Smooth muscle cell (in vitro differentiated cells): ENCODE results near the gene REV3L. TPM values are rescaled to one million over a fixed set of nuclear protein-coding genes. Genes with fewer than 3 reads are reported as not detected.

Source experiments
- DNase-seq: peaks from one replicate; lab custom pipeline; 2025; ENCODE audit not compliant: unreplicated experiment; lab: John Stamatoyannopoulos, UW
- H2AFZ ChIP-seq: fragments of 200-600 bp; sonication (generic); 2 replicates; pipeline ENCODE4 v1.6.0; 2016; ENCODE audit warnings: antibody characterized with exemption, low read depth, mild to moderate bottlenecking
- H3F3A ChIP-seq: fragments of 200-600 bp; sonication (generic); 2 replicates; pipeline ENCODE4 v1.6.0; 2017; ENCODE audit warnings: antibody characterized with exemption, low read depth
- H3K27ac ChIP-seq: fragments of 200-600 bp; sonication (generic); 2 replicates; pipeline ENCODE4 v1.5.1; 2016; ENCODE audit warnings: low read depth, mild to moderate bottlenecking
- H3K27me3 ChIP-seq: fragments of 200-600 bp; sonication (generic); 2 replicates; pipeline ENCODE4 v1.6.1; 2016; ENCODE audit warnings: low read depth, mild to moderate bottlenecking
- H3K36me3 ChIP-seq: fragments of 200-600 bp; sonication (generic); 2 replicates; pipeline ENCODE4 v1.5.1; 2016; ENCODE audit warnings: low read depth
- H3K4me1 ChIP-seq: fragments of 200-600 bp; sonication (generic); 2 replicates; pipeline ENCODE4 v1.5.1; 2016; ENCODE audit warnings: low read depth
- H3K4me2 ChIP-seq: fragments of 200-600 bp; sonication (generic); 2 replicates; pipeline ENCODE4 v1.6.0; 2016; ENCODE audit warnings: mild to moderate bottlenecking
- H3K4me3 ChIP-seq: fragments of 200-600 bp; sonication (generic); 2 replicates; pipeline ENCODE4 v1.5.1; 2016; ENCODE audit warnings: mild to moderate bottlenecking
- H3K79me2 ChIP-seq: fragments of 200-600 bp; sonication (generic); 2 replicates; pipeline ENCODE4 v1.6.0; 2016; ENCODE audit warnings: low read depth, mild to moderate bottlenecking
- H3K9ac ChIP-seq: fragments of 200-600 bp; sonication (generic); 2 replicates; pipeline ENCODE4 v1.6.0; 2016; ENCODE audit warnings: low read depth
- H3K9me3 ChIP-seq: fragments of 200-600 bp; sonication (generic); replicated peaks from 2 replicates; pipeline ENCODE4 v1.5.1; 2016; ENCODE audit warnings: low read depth
- H4K20me1 ChIP-seq: fragments of 200-600 bp; sonication (generic); 2 replicates; pipeline ENCODE4 v1.6.0; 2016; ENCODE audit warnings: low read depth
- CTCF ChIP-seq: fragments of 200-600 bp; sonication (generic); IDR thresholded peaks from 2 replicates; pipeline ENCODE4 v1.5.1; 2017; ENCODE audit warnings: borderline replicate concordance, mild to moderate bottlenecking, antibody characterized with exemption; ENCODE audit not compliant: insufficient read depth, poor library complexity, severe bottlenecking
- WGBS: methylation state at CpG from one replicate; pipeline ENCODE4 v1.1.7; 2016; ENCODE audit warnings: low lambda C conversion rate; 5-methylcytosine and 5-hydroxymethylcytosine counted together
- polyA plus RNA-seq: library from polyadenylated mRNA; unstranded; fragments of >200 nt; fragmentation: Nextera tagmentation; extraction: Ambion mirVana; gene quantifications from 2 replicates; pipeline ENCODE4 v1.2.1, GENCODE V29; 2016
- total RNA-seq: library from RNA; depleted of rRNA; stranded (reverse); fragments of >200 nt; gene quantifications from 2 replicates; pipeline ENCODE4 v1.2.3, GENCODE V29; 2014

The REV3L gene
- total and polyA plus RNA-seq, 2 experiments from 2014 or later: 6.9 to 19.8 TPM

DNA sequence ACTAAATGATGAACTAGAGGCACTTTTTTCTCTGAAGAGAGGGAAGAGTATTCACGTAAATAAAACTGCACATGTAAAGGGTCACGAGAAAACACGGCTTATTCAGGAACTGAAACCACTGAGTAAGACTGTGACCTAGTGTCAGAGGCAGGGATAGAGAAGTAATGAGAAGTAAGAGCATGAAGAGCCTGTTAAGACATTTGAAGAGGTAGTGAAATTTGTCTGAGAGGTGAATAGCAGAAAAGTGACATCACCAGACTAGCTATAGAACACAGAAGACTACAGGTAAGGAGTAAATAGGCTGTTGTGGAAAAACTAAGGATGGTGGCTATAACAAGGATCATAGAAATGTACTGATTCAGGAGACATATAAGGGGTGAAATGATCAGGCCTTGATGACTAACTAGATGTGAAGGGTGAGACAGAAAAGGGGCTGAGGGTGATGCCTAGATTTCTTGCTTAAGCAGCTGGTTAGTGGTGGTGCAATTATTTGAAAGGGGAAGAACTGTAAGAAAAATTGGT, 76.8 kb downstream of the REV3L start:
- 93% methylated on average over 3 of the region's 3 CpGs for WGBS
- Histone ChIP-seq H3K36me3 (peaks cover 7% of the 10 kb centered on the region), H4K20me1 (no peaks in the 10 kb centered on the region), H3K79me2 (no peaks in the 10 kb centered on the region), H3K27ac (no peak overlapping the region), H3K9me3 (no peaks in the 10 kb centered on the region), H3K4me1 (no peaks in the 10 kb centered on the region), H3K4me3 (no peak overlapping the region), H3K9ac (no peak overlapping the region), H3F3A (no peaks in the 10 kb centered on the region), H2AFZ (no peak overlapping the region), H3K4me2 (no peak overlapping the region), H3K27me3 (no peaks in the 10 kb centered on the region)
- no peak for DNase-seq
- TF ChIP-seq CTCF: no peak

- DNase-seq: no peak
- Histone ChIP-seq H3K9me3 (no peaks in the 10 kb centered on the region), H3K4me1 (no peaks in the 10 kb centered on the region), H3K9ac (no peak overlapping the region), H3K36me3 (peaks cover 7% of the 10 kb centered on the region), H3K4me3 (no peak overlapping the region), H4K20me1 (no peaks in the 10 kb centered on the region), H2AFZ (no peak overlapping the region), H3F3A (no peaks in the 10 kb centered on the region), H3K4me2 (no peak overlapping the region), H3K79me2 (no peaks in the 10 kb centered on the region), H3K27ac (no peak overlapping the region), H3K27me3 (no peaks in the 10 kb centered on the region)
- 96% methylated on average over 3 of the region's 3 CpGs for WGBS
- no peak for TF ChIP-seq CTCF
Observed at GRCh38 chr6:111403388-111403787, 79.6 kb downstream of the REV3L start.

GRCh38 chr6:111399626-111400025, 83.4 kb downstream of the REV3L start:
- H3K9ac ChIP-seq: no peak overlapping the region
- no peak overlapping the region for H3K4me2 ChIP-seq
- no peak overlapping the region for H2AFZ ChIP-seq
- no peaks in the 10 kb centered on the region for H3F3A ChIP-seq
- H3K79me2 ChIP-seq: no peaks in the 10 kb centered on the region
- 91% methylated on average over 3 of the region's 3 CpGs for WGBS
- no peak for TF ChIP-seq CTCF
- H3K36me3 ChIP-seq: peaks cover 3% of the 10 kb centered on the region
- no peaks in the 10 kb centered on the region for H3K27me3 ChIP-seq
- H3K9me3 ChIP-seq: no peaks in the 10 kb centered on the region
- no peak overlapping the region for H3K27ac ChIP-seq
- no peak for DNase-seq
- no peak overlapping the region for H3K4me3 ChIP-seq
- no peaks in the 10 kb centered on the region for H4K20me1 ChIP-seq
- no peaks in the 10 kb centered on the region for H3K4me1 ChIP-seq

- Histone ChIP-seq H3K36me3 (peaks cover 3% of the 10 kb centered on the region), H2AFZ (no peak overlapping the region), H3K27ac (no peak overlapping the region), H3K27me3 (no peaks in the 10 kb centered on the region), H4K20me1 (no peaks in the 10 kb centered on the region), H3F3A (no peaks in the 10 kb centered on the region), H3K79me2 (no peaks in the 10 kb centered on the region), H3K4me3 (no peak overlapping the region), H3K9ac (no peak overlapping the region), H3K4me2 (no peak overlapping the region), H3K9me3 (no peaks in the 10 kb centered on the region), H3K4me1 (no peaks in the 10 kb centered on the region)
- TF ChIP-seq CTCF: no peak
- 88% methylated on average over 2 of the region's 2 CpGs for WGBS
- no peak for DNase-seq
Observed at GRCh38 chr6:111388681-111389080, 94.3 kb downstream of the REV3L start.
